Activated B cell treated with CpG ODN at 0.5 μM for 24 hours (primary cell): ENCODE data around the gene GALNT9. TPM values are rescaled to one million over a fixed set of nuclear protein-coding genes. Genes with fewer than 3 reads are reported as not detected.
"Not testable (repeated sequence)": the region's sequence is repeated elsewhere in the genome, so short reads cannot be mapped to it uniquely, and the experiment has no call there.

ENCODE experiments used
- ATAC-seq: fragments of 200-7000 bp; cut with Tn5 transposase; one replicate; pipeline ENCODE4 v1.10.0; 2021; ENCODE audit warnings: low read depth, mild to moderate bottlenecking, moderate library complexity
- CTCF ChIA-PET: fragments of 350-600 bp; sonication (Branson Sonifier 250); formaldehyde crosslinking; loops from one replicate; lab custom pipeline; 2021; ENCODE audit warnings: antibody characterized with exemption; lab: Charles Lee
- POLR2A ChIA-PET: fragments of 350-600 bp; sonication (Branson Sonifier 250); formaldehyde crosslinking; loops from one replicate; lab custom pipeline; 2021; ENCODE audit warnings: antibody characterized with exemption; lab: Charles Lee
- DNase-seq: peaks from one replicate; pipeline ENCODE4 v3.0.0; 2022
- H3K27ac Mint-ChIP-seq: one replicate; pipeline ENCODE4 v1.8.0; 2020; ENCODE audit warnings: mixed read lengths
- H3K27me3 Mint-ChIP-seq: one replicate; pipeline ENCODE4 v1.8.0; 2021; ENCODE audit warnings: mixed read lengths
- H3K36me3 Mint-ChIP-seq: one replicate; pipeline ENCODE4 v1.8.0; 2021; ENCODE audit warnings: low read depth, mixed read lengths
- H3K4me1 Mint-ChIP-seq: one replicate; pipeline ENCODE4 v1.8.0; 2021; ENCODE audit warnings: mixed read lengths
- H3K4me3 Mint-ChIP-seq: one replicate; pipeline ENCODE4 v1.8.0; 2020; ENCODE audit warnings: mild to moderate bottlenecking, mixed read lengths
- H3K9me3 Mint-ChIP-seq: one replicate; pipeline ENCODE4 v1.8.0; 2020; ENCODE audit warnings: mixed read lengths
- CTCF ChIP-seq: fragments of 200-600 bp; IDR thresholded peaks from one replicate; pipeline ENCODE4 v1.8.0; 2022; ENCODE audit warnings: antibody characterized with exemption, mild to moderate bottlenecking
- intact Hi-C: fragments of 100-400 bp; cut with micrococcal nuclease; formaldehyde crosslinking; loops from one replicate; pipeline ENCODE4 v1.15.1; 2024
- total RNA-seq: library from RNA; stranded (reverse); gene quantifications from 2 replicates; pipeline ENCODE4 v1.2.3, GENCODE V29; 2022

GALNT9 gene
- total RNA-seq, 1 donor from 2014 or later = not detected

- no peaks in the 10 kb centered on the region for H3K9me3 Mint-ChIP-seq
- ATAC-seq = no peak
- intact Hi-C loops = no loop called here
- no peaks in the 10 kb centered on the region for H3K4me1 Mint-ChIP-seq
- TF ChIP-seq CTCF = no peak
- H3K27me3 Mint-ChIP-seq = no peaks in the 10 kb centered on the region
- CTCF ChIA-PET = no interaction called here
- no peak overlapping the region for H3K4me3 Mint-ChIP-seq
- H3K27ac Mint-ChIP-seq = no peak overlapping the region
- POLR2A ChIA-PET = no interaction called here
- DNase-seq = no peak
- no peaks in the 10 kb centered on the region for H3K36me3 Mint-ChIP-seq
Observed at GRCh38 chr12:132296063-132296462, 33.3 kb downstream of the GALNT9 start.

GRCh38 chr12:132295561-132295960, 33.8 kb downstream of the GALNT9 start:
- H3K27me3 Mint-ChIP-seq, intact Hi-C loops, CTCF ChIA-PET, POLR2A ChIA-PET, H3K9me3 Mint-ChIP-seq, ATAC-seq, H3K4me3 Mint-ChIP-seq, DNase-seq, H3K36me3 Mint-ChIP-seq, H3K4me1 Mint-ChIP-seq, H3K27ac Mint-ChIP-seq: not testable (repeated sequence)

- ChIA-PET CTCF (no interaction called here), POLR2A (no interaction called here)
- Mint-ChIP-seq H3K27me3 (no peaks in the 10 kb centered on the region), H3K27ac (no peak overlapping the region), H3K9me3 (no peaks in the 10 kb centered on the region), H3K4me1 (no peaks in the 10 kb centered on the region), H3K4me3 (no peak overlapping the region), H3K36me3 (no peaks in the 10 kb centered on the region)
- intact Hi-C loops = no loop called here
- no peak for ATAC-seq
- DNase-seq = no peak
- TF ChIP-seq CTCF = no peak
Observed at GRCh38 chr12:132295101-132295526, 34.3 kb downstream of the GALNT9 start.

GRCh38 chr12:132294121-132295034, 35.0 kb downstream of the GALNT9 start:
- CTCF ChIA-PET = no interaction called here
- intact Hi-C loops = no loop called here
- H3K9me3 Mint-ChIP-seq = no peaks in the 10 kb centered on the region
- no peak for TF ChIP-seq CTCF
- no peak for DNase-seq
- H3K27ac Mint-ChIP-seq = no peak overlapping the region
- no peaks in the 10 kb centered on the region for H3K36me3 Mint-ChIP-seq
- POLR2A ChIA-PET = no interaction called here
- H3K4me3 Mint-ChIP-seq = no peak overlapping the region
- no peak for ATAC-seq
- H3K4me1 Mint-ChIP-seq = no peaks in the 10 kb centered on the region
- no peaks in the 10 kb centered on the region for H3K27me3 Mint-ChIP-seq

GRCh38 chr12:132292328-132293319, 36.8 kb downstream of the GALNT9 start:
- POLR2A ChIA-PET = no interaction called here
- CTCF ChIA-PET = interaction anchor here (0.9 kb wide), 1 partner anchor 9 kb away, joined by 3 read pairs; no protein-coding TSS in a partner anchor
- no peak overlapping the region for H3K4me3 Mint-ChIP-seq

More at GRCh38 chr12:132292328-132293319, 36.8 kb downstream of the GALNT9 start:
- no peaks in the 10 kb centered on the region for H3K9me3 Mint-ChIP-seq
- H3K27me3 Mint-ChIP-seq = no peaks in the 10 kb centered on the region
- intact Hi-C loops = no loop called here
- TF ChIP-seq CTCF = no peak
- H3K27ac Mint-ChIP-seq = no peak overlapping the region
- ATAC-seq (no peak), DNase-seq (no peak)
- no peaks in the 10 kb centered on the region for H3K36me3 Mint-ChIP-seq
- H3K4me1 Mint-ChIP-seq = no peaks in the 10 kb centered on the region
